ENCODE results near the gene EIF5A2. TPM values are rescaled to one million over a fixed set of nuclear protein-coding genes. Genes with fewer than 3 reads are reported as not detected.
A peak's percentile ranks its signal among the peaks of the same experiment; 100 is the strongest.

The EIF5A2 gene
- total RNA-seq, 4 donors from 2014 or later = 9.6 to 15.1 (median 11.2) TPM

DNA sequence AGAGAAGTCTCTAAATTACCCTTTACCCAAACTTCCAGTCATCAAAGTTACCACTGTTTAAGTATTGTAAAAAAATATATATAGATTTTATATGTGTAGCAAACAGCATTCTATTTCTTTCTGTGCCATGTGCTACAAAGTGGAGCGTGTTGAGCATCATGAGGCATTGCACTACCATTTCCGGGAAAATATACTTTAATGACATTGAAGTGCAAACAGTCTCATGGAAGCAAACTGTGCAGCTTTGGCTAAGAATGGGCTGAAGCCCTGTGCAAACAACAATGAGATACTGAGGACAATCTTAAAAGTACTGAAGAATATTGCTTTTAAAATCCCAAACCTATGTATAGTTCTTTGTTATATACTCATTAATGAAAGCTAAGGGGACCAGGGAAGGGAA lies 31.9 kb downstream of the EIF5A2 start:
- no peak overlapping the region for H3K27ac ChIP-seq
- ATAC-seq = no peak
- no peak for TF ChIP-seq POLR2AphosphoS5 (IDR thresholded peaks at IDR 0.05)
- TF ChIP-seq EP300 (IDR thresholded peaks at IDR 0.05) = no peak
- no peak for TF ChIP-seq POLR2A (IDR thresholded peaks at IDR 0.05)
- TF ChIP-seq, protein P1, sequence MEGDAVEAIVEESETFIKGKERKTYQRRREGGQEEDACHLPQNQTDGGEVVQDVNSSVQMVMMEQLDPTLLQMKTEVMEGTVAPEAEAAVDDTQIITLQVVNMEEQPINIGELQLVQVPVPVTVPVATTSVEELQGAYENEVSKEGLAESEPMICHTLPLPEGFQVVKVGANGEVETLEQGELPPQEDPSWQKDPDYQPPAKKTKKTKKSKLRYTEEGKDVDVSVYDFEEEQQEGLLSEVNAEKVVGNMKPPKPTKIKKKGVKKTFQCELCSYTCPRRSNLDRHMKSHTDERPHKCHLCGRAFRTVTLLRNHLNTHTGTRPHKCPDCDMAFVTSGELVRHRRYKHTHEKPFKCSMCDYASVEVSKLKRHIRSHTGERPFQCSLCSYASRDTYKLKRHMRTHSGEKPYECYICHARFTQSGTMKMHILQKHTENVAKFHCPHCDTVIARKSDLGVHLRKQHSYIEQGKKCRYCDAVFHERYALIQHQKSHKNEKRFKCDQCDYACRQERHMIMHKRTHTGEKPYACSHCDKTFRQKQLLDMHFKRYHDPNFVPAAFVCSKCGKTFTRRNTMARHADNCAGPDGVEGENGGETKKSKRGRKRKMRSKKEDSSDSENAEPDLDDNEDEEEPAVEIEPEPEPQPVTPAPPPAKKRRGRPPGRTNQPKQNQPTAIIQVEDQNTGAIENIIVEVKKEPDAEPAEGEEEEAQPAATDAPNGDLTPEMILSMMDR (IDR thresholded peaks at IDR 0.05) = no peak
- H3K36me3 ChIP-seq = no peaks in the 10 kb centered on the region
- 75% methylated on average over 2 of the region's 2 CpGs; no CpG with 5 or more reads in 1 of the 2 donors for WGBS, 2 donors (ENCODE audit: low coverage in 1 of 2)
- H3K4me1 ChIP-seq = no peaks in the 10 kb centered on the region
- H3K9me3 ChIP-seq = no peaks in the 10 kb centered on the region
- H3K4me3 ChIP-seq = no peak overlapping the region
- H3K27me3 ChIP-seq = no peaks in the 10 kb centered on the region

DNA sequence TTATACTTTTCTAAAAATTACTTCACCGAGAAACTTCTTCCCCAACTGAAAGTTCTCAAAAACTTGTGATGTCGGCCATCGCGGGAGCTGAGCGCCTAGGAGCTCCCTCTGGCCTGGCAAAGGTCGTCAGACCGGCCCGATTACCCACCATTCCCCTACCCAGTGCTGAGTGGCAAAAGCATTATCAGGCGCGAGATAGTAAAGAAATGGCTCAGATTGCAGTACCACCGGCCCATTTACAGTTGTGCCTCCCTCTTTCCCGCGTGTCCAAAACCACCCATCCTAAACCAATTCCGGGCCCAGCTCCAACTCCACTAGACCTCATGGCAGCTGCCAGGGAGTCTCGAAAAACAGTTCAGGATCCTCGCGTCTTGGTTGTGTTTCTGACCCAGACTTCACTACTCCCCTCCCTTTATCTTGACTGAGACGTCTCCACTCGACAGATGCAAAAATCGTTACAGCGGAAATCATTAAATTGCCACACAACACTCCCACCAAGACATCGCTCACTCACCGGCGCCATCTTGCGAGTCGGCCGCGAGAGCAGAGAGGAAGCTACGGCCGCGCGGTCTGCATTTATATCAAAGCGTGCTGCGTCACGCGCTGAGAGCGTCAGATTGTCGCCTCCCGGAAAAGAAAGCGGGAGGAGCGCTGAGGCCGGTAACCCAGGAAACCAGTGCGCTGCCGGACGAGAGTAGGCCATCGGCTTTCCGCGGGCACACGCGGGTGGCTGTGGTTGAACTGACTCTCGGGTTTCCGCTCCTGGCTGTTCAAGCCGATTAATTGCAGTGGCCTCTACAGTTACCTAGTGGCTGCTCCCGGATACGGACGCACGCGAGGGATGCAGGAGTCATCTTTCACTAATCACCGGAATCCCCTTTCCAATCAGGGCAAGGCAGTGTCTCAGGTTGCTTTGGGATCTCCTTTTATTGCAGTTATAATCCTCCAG lies 38.5 kb downstream of the EIF5A2 start, which contains the start of gene RPL22L1:
TSS of gene RPL22L1 (minus strand) at position 551 of the 949 bp plus-strand sequence. CDS start at position 523, 28 bp downstream.
- Histone ChIP-seq H3K4me3 (peak within 1 kb of the TSS; percentile 65 to 99), H3K9me3 (no peaks in the 10 kb centered on the region), H3K4me1 (peaks cover 2 to 34% (median 10%) of the 10 kb centered on the region in 3 donors), H3K27ac (peak within 1 kb of the TSS; percentile 84 to 93 (median 86)), H3K36me3 (peaks cover 5 to 31% of the 10 kb centered on the region in 2 donors), H3K27me3 (no peaks in the 10 kb centered on the region)
- peak; percentile 100 for ATAC-seq
- 2 to 3% methylated on average over 11 to 20 of the region's 59 CpGs for WGBS, 2 donors (ENCODE audit: low coverage in 1 of 2)
- TF ChIP-seq EP300 (IDR thresholded peaks at IDR 0.05) = no peak
- TF ChIP-seq, protein P1 (IDR thresholded peaks at IDR 0.05) = peak in 3 of 4 experiments; percentile 17 to 37 (median 32)
- peak; percentile 97 for TF ChIP-seq POLR2AphosphoS5 (IDR thresholded peaks at IDR 0.05)
- peak; percentile 82 to 84 for TF ChIP-seq POLR2A (IDR thresholded peaks at IDR 0.05)

DNA sequence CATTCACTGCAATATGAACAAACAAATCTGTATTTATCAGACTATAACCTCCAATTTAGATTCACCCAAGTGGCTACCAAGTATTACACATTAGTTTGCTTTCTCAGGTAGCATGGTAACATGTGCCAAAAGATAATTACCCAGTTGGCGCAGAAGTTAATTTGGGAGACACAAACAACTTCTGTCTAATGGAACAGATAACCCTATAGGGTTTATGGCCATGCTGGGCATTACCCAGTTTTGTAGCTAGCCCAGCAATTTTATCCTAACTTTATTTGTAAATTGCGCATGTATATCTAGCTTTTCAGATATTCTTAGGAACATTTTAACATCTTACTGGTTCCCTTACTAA lies 39.2 kb downstream of the EIF5A2 start:
- Histone ChIP-seq H3K9me3 (no peaks in the 10 kb centered on the region), H3K4me3 (peak overlapping the region; percentile 65 to 99), H3K27ac (peak overlapping the region; percentile 84 to 93 (median 86)), H3K4me1 (peaks cover 2 to 34% (median 10%) of the 10 kb centered on the region in 3 donors), H3K27me3 (no peaks in the 10 kb centered on the region), H3K36me3 (peaks cover 5 to 37% of the 10 kb centered on the region in 2 donors)
- TF ChIP-seq EP300 (IDR thresholded peaks at IDR 0.05) (no peak), POLR2AphosphoS5 (IDR thresholded peaks at IDR 0.05) (no peak), POLR2A (IDR thresholded peaks at IDR 0.05) (no peak)
- TF ChIP-seq, protein P1 (IDR thresholded peaks at IDR 0.05) = no peak
- WGBS, 2 donors (ENCODE audit: low coverage in 1 of 2) = 35 to 38% methylated on average over 2 of the region's 2 CpGs
- no peak for ATAC-seq

DNA sequence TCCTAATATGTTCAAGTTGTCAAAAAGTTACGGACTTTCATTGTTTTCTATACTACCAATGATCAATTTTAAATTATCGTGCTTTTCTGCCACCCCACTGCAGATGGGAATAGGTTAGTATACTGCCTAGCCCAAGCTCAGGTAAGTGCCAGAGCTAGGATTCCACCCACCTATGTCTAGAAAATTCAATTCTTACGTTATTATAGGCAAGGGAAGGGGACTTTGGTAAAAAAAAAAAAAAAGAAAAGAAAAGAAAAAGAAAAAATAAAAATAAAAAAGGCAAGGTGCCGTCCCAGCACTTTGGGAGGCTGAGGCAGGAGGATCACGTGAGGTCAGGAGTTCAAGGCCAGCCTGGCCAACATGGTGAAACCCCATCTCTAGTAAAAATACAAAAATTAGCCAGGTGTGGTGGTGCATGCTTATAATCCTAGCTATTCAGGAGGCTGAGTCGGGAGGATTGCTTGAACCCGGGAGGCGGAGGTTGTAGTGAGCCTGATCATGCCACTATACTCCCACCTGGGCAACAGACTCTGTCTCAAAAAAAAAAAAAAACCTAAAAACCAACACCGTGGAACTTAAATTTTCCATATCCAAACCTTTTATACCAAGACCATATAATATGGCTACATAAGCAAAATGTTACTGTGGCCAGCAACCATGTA lies 39.7 kb downstream of the EIF5A2 start:
- no peaks in the 10 kb centered on the region for H3K27me3 ChIP-seq
- ATAC-seq = no peak
- peaks cover 5 to 37% of the 10 kb centered on the region in 2 donors for H3K36me3 ChIP-seq
- WGBS, 2 donors (ENCODE audit: low coverage in 1 of 2) = 86 to 90% methylated on average over 8 to 9 of the region's 9 CpGs
- H3K4me1 ChIP-seq = peaks cover 2 to 34% (median 10%) of the 10 kb centered on the region in 3 donors
- TF ChIP-seq POLR2AphosphoS5 (IDR thresholded peaks at IDR 0.05) (no peak), POLR2A (IDR thresholded peaks at IDR 0.05) (no peak), EP300 (IDR thresholded peaks at IDR 0.05) (no peak)
- TF ChIP-seq, protein P1 (IDR thresholded peaks at IDR 0.05) = no peak
- peak overlapping the region in 2 of 4 donors; percentile 84 to 86 for H3K27ac ChIP-seq
- peak overlapping the region; percentile 65 to 99 for H3K4me3 ChIP-seq
- no peaks in the 10 kb centered on the region for H3K9me3 ChIP-seq
